ENCODE results near the gene LMNTD2.

The LMNTD2 gene

GRCh38 chr11:589798-590197, 29.3 kb upstream of the LMNTD2 start:
- no peak for DNase-seq (ENCODE audit: low read depth)
- H3K4me3 ChIP-seq (ENCODE audit: low read depth, low read length): no peak overlapping the region
- no peak for TF ChIP-seq CTCF (IDR thresholded peaks at IDR 0.05; ENCODE audit: insufficient read depth, low read depth, low read length, missing control alignments)

- no peak for DNase-seq (ENCODE audit: low read depth)
- no peak overlapping the region for H3K4me3 ChIP-seq (ENCODE audit: low read depth, low read length)
- no peak for TF ChIP-seq CTCF (IDR thresholded peaks at IDR 0.05; ENCODE audit: insufficient read depth, low read depth, low read length, missing control alignments)
Measured at GRCh38 chr11:587978-588380, 27.4 kb upstream of the LMNTD2 start.

GRCh38 chr11:587546-587945, 27.0 kb upstream of the LMNTD2 start:
- DNase-seq (ENCODE audit: low read depth): no peak
- TF ChIP-seq CTCF (IDR thresholded peaks at IDR 0.05; ENCODE audit: insufficient read depth, low read depth, low read length, missing control alignments): no peak
- no peak overlapping the region for H3K4me3 ChIP-seq (ENCODE audit: low read depth, low read length)

GRCh38 chr11:586376-587316, 26.1 kb upstream of the LMNTD2 start:
- no peak for DNase-seq (ENCODE audit: low read depth)
- no peak for TF ChIP-seq CTCF (IDR thresholded peaks at IDR 0.05; ENCODE audit: insufficient read depth, low read depth, low read length, missing control alignments)
- H3K4me3 ChIP-seq (ENCODE audit: low read depth, low read length): no peak overlapping the region

GRCh38 chr11:584287-584686, 23.7 kb upstream of the LMNTD2 start:
- no peak overlapping the region for H3K4me3 ChIP-seq (ENCODE audit: low read depth, low read length)
- no peak for TF ChIP-seq CTCF (IDR thresholded peaks at IDR 0.05; ENCODE audit: insufficient read depth, low read depth, low read length, missing control alignments)
- no peak for DNase-seq (ENCODE audit: low read depth)

GRCh38 chr11:581752-582151, 21.2 kb upstream of the LMNTD2 start:
- TF ChIP-seq CTCF (IDR thresholded peaks at IDR 0.05; ENCODE audit: insufficient read depth, low read depth, low read length, missing control alignments): no peak
- no peak overlapping the region for H3K4me3 ChIP-seq (ENCODE audit: low read depth, low read length)
- DNase-seq (ENCODE audit: low read depth): no peak

GRCh38 chr11:581342-581741, 20.8 kb upstream of the LMNTD2 start:
- DNase-seq (ENCODE audit: low read depth): no peak
- H3K4me3 ChIP-seq (ENCODE audit: low read depth, low read length): no peak overlapping the region
- no peak for TF ChIP-seq CTCF (IDR thresholded peaks at IDR 0.05; ENCODE audit: insufficient read depth, low read depth, low read length, missing control alignments)
